GM21737 (cell line): ENCODE data around the gene TRMT6.

ENCODE experiments used
- ATAC-seq: cut with Tn5 transposase; IDR thresholded peaks from one replicate; pipeline ENCODE4 v1.9.1; 2021; ENCODE audit warnings: mild to moderate bottlenecking, moderate library complexity; ENCODE audit not compliant: unreplicated experiment

The TRMT6 gene

GRCh38 chr20:5908981-5909380, 41.4 kb downstream of the TRMT6 start:
- no peak for ATAC-seq

GRCh38 chr20:5900908-5901307, 49.4 kb downstream of the TRMT6 start:
- no peak for ATAC-seq

- ATAC-seq: no peak
These were observed 50.9 kb downstream of the TRMT6 start for GRCh38 chr20:5899444-5899843.

GRCh38 chr20:5895626-5896025, 54.7 kb downstream of the TRMT6 start:
- ATAC-seq: no peak

- no peak for ATAC-seq
These were observed 56.7 kb downstream of the TRMT6 start for GRCh38 chr20:5893621-5894020.

GRCh38 chr20:5893052-5893451, 57.3 kb downstream of the TRMT6 start:
- ATAC-seq: no peak

GRCh38 chr20:5890773-5891441, 59.4 kb downstream of the TRMT6 start:
- no peak for ATAC-seq

- ATAC-seq: no peak
These were observed 62.3 kb downstream of the TRMT6 start for GRCh38 chr20:5888041-5888440.

- no peak for ATAC-seq
These were observed 62.9 kb downstream of the TRMT6 start for GRCh38 chr20:5887386-5887785.
